ENCODE results near the gene SYTL2.
A peak's percentile ranks its signal among the peaks of the same experiment; 100 is the strongest.
"Not testable (repeated sequence)": the region's sequence is repeated elsewhere in the genome, so short reads cannot be mapped to it uniquely, and the experiment has no call there.

Gene SYTL2

GRCh38 chr11:85658180-85658579, 152.8 kb downstream of the SYTL2 start:
- TF ChIP-seq, protein P1, sequence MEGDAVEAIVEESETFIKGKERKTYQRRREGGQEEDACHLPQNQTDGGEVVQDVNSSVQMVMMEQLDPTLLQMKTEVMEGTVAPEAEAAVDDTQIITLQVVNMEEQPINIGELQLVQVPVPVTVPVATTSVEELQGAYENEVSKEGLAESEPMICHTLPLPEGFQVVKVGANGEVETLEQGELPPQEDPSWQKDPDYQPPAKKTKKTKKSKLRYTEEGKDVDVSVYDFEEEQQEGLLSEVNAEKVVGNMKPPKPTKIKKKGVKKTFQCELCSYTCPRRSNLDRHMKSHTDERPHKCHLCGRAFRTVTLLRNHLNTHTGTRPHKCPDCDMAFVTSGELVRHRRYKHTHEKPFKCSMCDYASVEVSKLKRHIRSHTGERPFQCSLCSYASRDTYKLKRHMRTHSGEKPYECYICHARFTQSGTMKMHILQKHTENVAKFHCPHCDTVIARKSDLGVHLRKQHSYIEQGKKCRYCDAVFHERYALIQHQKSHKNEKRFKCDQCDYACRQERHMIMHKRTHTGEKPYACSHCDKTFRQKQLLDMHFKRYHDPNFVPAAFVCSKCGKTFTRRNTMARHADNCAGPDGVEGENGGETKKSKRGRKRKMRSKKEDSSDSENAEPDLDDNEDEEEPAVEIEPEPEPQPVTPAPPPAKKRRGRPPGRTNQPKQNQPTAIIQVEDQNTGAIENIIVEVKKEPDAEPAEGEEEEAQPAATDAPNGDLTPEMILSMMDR (IDR thresholded peaks at IDR 0.05; ENCODE audit: insufficient read depth, low read depth, low read length, missing control alignments): no peak

DNA sequence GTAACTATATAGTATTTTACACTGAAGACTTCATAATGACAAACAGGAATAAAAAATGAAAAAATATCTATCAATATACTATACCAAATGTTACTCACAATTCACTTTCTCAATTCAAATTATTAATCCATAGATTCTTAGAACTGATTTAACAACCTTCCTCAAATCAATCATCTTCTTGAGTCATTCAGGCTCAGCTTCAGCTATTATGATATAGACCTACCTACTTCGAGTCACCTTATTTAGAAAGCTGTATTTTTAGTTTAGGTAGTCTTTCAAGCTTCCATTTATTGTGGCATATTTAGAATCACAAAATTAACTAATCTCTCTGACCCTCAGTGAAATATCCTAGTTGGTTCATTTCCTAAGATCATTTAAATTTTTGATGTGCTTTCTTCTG, 154.2 kb downstream of the SYTL2 start:
- DNase-seq (ENCODE audit: low read depth): no peak
- TF ChIP-seq, protein P1 (IDR thresholded peaks at IDR 0.05; ENCODE audit: insufficient read depth, low read depth, low read length, missing control alignments): no peak
- H3K4me3 ChIP-seq (ENCODE audit: low read length): no peak overlapping the region

More at GRCh38 chr11:85658180-85658579, 152.8 kb downstream of the SYTL2 start:
- no peak overlapping the region for H3K4me3 ChIP-seq (ENCODE audit: low read length)
- no peak for DNase-seq (ENCODE audit: low read depth)

GRCh38 chr11:85654343-85654742, 156.6 kb downstream of the SYTL2 start:
- DNase-seq (ENCODE audit: low read depth); H3K4me3 ChIP-seq (ENCODE audit: low read length): not testable (repeated sequence)

- H3K4me3 ChIP-seq (ENCODE audit: low read length): no peak overlapping the region
- no peak for DNase-seq (ENCODE audit: low read depth)
- TF ChIP-seq, protein P1 (IDR thresholded peaks at IDR 0.05; ENCODE audit: insufficient read depth, low read depth, low read length, missing control alignments): no peak
Observed at GRCh38 chr11:85652786-85653447, 158.0 kb downstream of the SYTL2 start.

- TF ChIP-seq, protein P1 (IDR thresholded peaks at IDR 0.05; ENCODE audit: insufficient read depth, low read depth, low read length, missing control alignments): no peak
- no peak overlapping the region for H3K4me3 ChIP-seq (ENCODE audit: low read length)
- DNase-seq (ENCODE audit: low read depth): no peak
Observed at GRCh38 chr11:85651118-85651517, 159.8 kb downstream of the SYTL2 start.

DNA sequence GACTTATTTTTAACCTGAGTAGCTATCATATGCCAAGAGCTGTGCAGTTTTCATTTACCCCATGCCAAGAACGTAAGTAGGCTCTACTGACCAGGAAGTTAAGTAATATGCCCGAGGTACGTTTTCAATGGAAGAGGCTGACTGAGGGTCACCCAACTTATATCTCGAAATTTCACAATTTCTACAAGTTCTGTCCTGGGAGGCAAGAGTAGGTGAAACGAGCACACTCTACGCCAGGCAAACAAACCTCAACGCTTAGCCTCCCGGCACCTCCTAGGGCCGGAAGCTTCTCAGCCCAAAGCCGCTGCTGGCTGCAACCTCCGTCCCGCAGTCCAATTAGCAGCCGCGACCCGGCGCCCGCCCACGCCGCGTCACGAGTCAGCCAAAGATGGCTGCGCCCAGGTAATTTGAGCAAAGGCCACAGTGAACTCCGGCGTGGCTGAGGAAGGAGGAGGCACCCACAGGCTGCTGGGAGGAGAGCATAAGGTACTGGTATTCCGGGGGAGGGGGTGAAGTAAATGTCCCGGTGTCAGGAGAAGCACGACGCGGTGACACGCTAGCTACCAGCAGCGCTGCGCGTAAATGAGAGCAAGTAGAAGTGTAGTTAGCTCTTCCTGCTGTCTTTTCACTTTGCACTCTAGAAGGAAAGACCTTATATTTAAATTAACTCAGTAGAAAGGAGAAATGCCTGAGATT, 163.2 kb downstream of the SYTL2 start, which contains the start of gene TMEM126A:
Gene TMEM126A (plus strand): TSS at position 364 of the 696 bp plus-strand sequence. CDS start 2,289 bp downstream, outside the sequence.
- peak within 1 kb of the TSS; percentile 85 for H3K4me3 ChIP-seq (ENCODE audit: low read length)
- TF ChIP-seq, protein P1 (IDR thresholded peaks at IDR 0.05; ENCODE audit: insufficient read depth, low read depth, low read length, missing control alignments): no peak
- peak; percentile 93 for DNase-seq (ENCODE audit: low read depth)

GRCh38 chr11:85647078-85647477, 163.9 kb downstream of the SYTL2 start:
- peak overlapping the region; percentile 85 for H3K4me3 ChIP-seq (ENCODE audit: low read length)
- no peak for DNase-seq (ENCODE audit: low read depth)

More at GRCh38 chr11:85647078-85647477, 163.9 kb downstream of the SYTL2 start:
- TF ChIP-seq, protein P1 (IDR thresholded peaks at IDR 0.05; ENCODE audit: insufficient read depth, low read depth, low read length, missing control alignments): no peak

Measured in epithelial cell of esophagus (primary cell).